Subcutaneous adipose tissue (tissue), 4 donors: ENCODE results near the gene PDIA5. TPM values are rescaled to one million over a fixed set of nuclear protein-coding genes. Genes with fewer than 3 reads are reported as not detected.

Experiments used
- CTCF ChIP-seq: fragments of 450-650 bp; IDR thresholded peaks from one replicate; pipeline ENCODE4 v1.5.1; 2016; ENCODE audit warnings: low read depth, mild to moderate bottlenecking, control low read depth, antibody characterized with exemption, moderate library complexity
- total RNA-seq, 4 donors: library from RNA; depleted of rRNA; stranded (reverse); fragments of >200 nt; gene quantifications; one replicate each; pipeline ENCODE4 v1.1.0, GENCODE V29; 2016

PDIA5 gene
- total RNA-seq, 4 donors from 2014 or later: 5.9 to 20.3 (median 11.3) TPM

GRCh38 chr3:123151251-123151705, 84.5 kb downstream of the PDIA5 start:
- no peak for TF ChIP-seq CTCF

GRCh38 chr3:123152687-123153086, 85.9 kb downstream of the PDIA5 start:
- no peak for TF ChIP-seq CTCF

- no peak for TF ChIP-seq CTCF
These were observed 86.5 kb downstream of the PDIA5 start for GRCh38 chr3:123153125-123154019.

- no peak for TF ChIP-seq CTCF
These were observed 87.5 kb downstream of the PDIA5 start for GRCh38 chr3:123154020-123154985.

GRCh38 chr3:123155471-123156011, 88.7 kb downstream of the PDIA5 start:
- TF ChIP-seq CTCF: no peak

- TF ChIP-seq CTCF: no peak
These were observed 89.6 kb downstream of the PDIA5 start for GRCh38 chr3:123156276-123156995.
